SK-N-MC (cell line): ENCODE results near the gene ANKRD44.

Experiments
- EZH2 ChIP-seq: fragments of 200-600 bp; sonication (generic); IDR thresholded peaks from one replicate; pipeline ENCODE4 v1.6.1; 2017; ENCODE audit warnings: antibody characterized with exemption
- POLR2AphosphoS5 ChIP-seq: IDR thresholded peaks from 2 replicates; pipeline ENCODE4 v1.6.1; 2012; ENCODE audit warnings: mild to moderate bottlenecking, low read depth, low read length, borderline replicate concordance

GRCh38 chr2:197312186-197312585 lies 1.6 kb upstream of the ANKRD44 start:
- no peak for TF ChIP-seq POLR2AphosphoS5
- no peak for TF ChIP-seq EZH2
